ENCODE measurements around the gene PLEKHA6. TPM values are rescaled to one million over a fixed set of nuclear protein-coding genes. Genes with fewer than 3 reads are reported as not detected.

The PLEKHA6 gene
- total RNA-seq, 1 experiment from 2014 or later, result 0.30 TPM

DNA sequence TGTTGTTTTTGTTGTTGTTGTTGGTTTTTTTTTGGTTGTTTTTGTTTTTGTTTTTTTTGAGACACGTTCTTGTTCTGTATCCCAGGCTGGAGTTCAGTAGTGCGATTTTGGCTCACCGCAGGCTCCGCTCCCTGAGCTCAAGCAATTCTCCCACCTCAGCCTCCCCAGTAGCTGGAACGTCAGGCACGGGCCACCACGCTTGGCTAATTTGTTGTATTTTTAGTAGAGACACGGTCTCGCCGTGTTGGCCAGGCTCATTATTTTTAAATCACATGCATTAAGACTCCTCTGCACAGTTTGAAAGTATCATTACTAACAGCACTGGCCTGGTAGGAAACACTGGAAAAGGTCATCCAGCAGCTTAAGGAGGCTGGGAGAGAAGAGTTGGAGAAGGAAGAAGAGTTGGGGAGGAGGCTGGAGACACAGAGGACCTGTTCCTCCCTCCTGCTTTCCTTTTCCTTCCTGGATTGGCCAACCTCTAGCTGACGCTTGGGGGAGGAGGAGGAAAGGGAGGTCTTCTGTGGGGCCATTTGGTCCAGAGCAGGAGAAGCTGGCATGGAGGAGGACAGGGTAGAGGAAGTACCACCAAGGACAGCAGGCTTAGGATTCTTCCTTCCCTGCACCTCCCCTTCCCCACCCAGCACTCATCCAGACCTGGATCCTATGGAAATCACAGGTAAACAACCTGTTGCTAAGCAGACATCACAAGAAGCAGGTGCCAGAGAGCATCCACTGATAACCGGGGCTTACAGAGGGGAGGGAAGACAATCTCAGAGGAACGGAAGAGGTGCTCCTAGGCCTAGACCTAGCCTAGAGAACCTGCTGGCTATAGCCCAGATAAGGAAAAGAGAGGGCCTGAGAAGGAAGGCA lies 74.1 kb downstream of the PLEKHA6 start:
- Histone ChIP-seq H3K9ac (ENCODE audit: low read length) (no peak overlapping the region), H3K79me2 (ENCODE audit: low read length) (no peaks in the 10 kb centered on the region), H3K4me1 (ENCODE audit: low read length) (peaks cover 6% of the 10 kb centered on the region; the same call in 1 of the 2 replicates), H4K20me1 (ENCODE audit: insufficient read depth, low read depth, low read length) (no peaks in the 10 kb centered on the region), H3K36me3 (ENCODE audit: insufficient read depth, low read length) (no peaks in the 10 kb centered on the region), H3K9me2 (replicated peaks; ENCODE audit: insufficient read depth, low read length) (no peaks in the 10 kb centered on the region), H3K4me2 (ENCODE audit: low read depth, low read length, poor library complexity, severe bottlenecking) (no peak overlapping the region), H3K4me3 (ENCODE audit: low read length) (no peak overlapping the region), H3K27ac (ENCODE audit: low read length) (no peak overlapping the region), H2AFZ (ENCODE audit: low read length) (no peak overlapping the region), H3K27me3 (ENCODE audit: low read length) (no peaks in the 10 kb centered on the region), H3K9me3 (ENCODE audit: low read length) (no peaks in the 10 kb centered on the region)
- DNase-seq, result no peak

DNA sequence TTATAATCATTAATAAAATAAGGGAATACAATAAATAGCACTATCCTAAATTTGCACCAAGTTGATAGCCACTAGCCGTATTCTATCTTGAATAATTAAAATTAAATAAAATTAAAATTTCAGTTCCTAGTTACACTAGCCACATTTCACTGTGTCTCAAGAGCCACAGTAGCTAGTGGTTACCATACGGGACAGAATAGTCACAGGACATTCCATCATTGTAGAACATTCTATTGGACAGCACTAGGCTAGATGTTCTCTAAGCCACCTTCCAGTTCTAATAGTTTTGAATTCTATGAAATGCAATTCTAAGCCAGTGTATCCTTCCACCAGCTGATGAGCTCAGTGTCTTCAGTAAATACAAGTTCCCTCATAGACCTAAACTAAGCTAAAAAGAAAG lies 74.8 kb downstream of the PLEKHA6 start:
- no peaks in the 10 kb centered on the region for H3K9me3 ChIP-seq (ENCODE audit: low read length)
- H3K4me3 ChIP-seq (ENCODE audit: low read length), result no peak overlapping the region
- H3K9me2 ChIP-seq (replicated peaks; ENCODE audit: insufficient read depth, low read length), result no peaks in the 10 kb centered on the region
- no peaks in the 10 kb centered on the region for H4K20me1 ChIP-seq (ENCODE audit: insufficient read depth, low read depth, low read length)
- H3K9ac ChIP-seq (ENCODE audit: low read length), result no peak overlapping the region
- H3K27ac ChIP-seq (ENCODE audit: low read length), result no peak overlapping the region
- no peaks in the 10 kb centered on the region for H3K79me2 ChIP-seq (ENCODE audit: low read length)
- H3K27me3 ChIP-seq (ENCODE audit: low read length), result no peaks in the 10 kb centered on the region
- no peaks in the 10 kb centered on the region for H3K36me3 ChIP-seq (ENCODE audit: insufficient read depth, low read length)
- DNase-seq, result no peak
- no peak overlapping the region for H3K4me2 ChIP-seq (ENCODE audit: low read depth, low read length, poor library complexity, severe bottlenecking)
- peaks cover 6% of the 10 kb centered on the region; the same call in 1 of the 2 replicates for H3K4me1 ChIP-seq (ENCODE audit: low read length)
- no peak overlapping the region for H2AFZ ChIP-seq (ENCODE audit: low read length)

DNA sequence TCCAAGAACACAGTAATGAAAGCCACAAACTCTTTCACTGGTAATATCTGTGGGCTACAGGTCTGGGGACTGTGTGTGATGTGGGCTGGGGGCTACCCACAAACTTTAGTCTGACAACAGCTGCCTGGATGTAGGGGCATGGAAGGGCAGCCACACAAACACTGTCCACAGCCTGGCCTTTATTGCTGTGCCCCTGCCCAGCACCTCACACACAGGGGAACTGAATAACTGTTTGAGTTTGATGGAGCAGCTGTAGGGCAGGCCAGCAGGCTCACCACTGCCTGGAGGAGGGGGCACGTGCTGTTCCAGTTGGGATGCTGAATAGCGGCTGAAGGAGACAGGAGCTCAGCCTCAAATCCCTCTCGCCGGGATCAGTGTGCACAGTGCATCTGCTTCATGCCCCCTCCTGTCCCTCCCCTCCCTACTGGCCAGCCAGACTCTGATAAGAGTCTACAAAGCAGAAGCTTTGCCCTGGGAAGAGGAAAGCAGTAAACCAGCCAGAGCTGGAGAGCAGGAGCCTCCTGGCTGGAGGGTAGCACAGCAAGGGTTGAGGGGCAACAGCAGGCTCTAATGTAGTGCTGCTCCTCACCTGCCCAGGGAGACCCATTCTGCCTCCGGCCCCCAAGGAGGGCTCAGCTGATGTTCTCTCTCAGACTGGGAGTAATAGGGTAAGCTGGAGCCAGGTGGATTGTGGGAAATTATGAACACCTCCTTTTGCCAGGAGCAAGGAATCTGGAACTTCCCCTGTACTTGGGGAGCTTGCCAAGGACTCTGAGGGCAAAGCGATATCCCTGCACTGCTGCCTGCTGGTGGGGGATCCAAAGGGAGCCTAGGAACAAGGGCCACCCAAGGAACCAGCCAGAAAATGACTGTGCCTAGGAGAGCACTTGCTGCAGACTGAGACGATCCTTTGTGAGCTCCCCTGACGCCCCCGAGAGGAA lies 75.7 kb downstream of the PLEKHA6 start:
- Histone ChIP-seq H4K20me1 (ENCODE audit: insufficient read depth, low read depth, low read length) (no peaks in the 10 kb centered on the region), H3K27me3 (ENCODE audit: low read length) (no peaks in the 10 kb centered on the region), H3K4me3 (ENCODE audit: low read length) (no peak overlapping the region), H3K9ac (ENCODE audit: low read length) (no peak overlapping the region), H3K4me1 (ENCODE audit: low read length) (peaks cover 6% of the 10 kb centered on the region; the same call in 1 of the 2 replicates), H2AFZ (ENCODE audit: low read length) (no peak overlapping the region), H3K36me3 (ENCODE audit: insufficient read depth, low read length) (no peaks in the 10 kb centered on the region), H3K9me3 (ENCODE audit: low read length) (no peaks in the 10 kb centered on the region), H3K27ac (ENCODE audit: low read length) (no peak overlapping the region), H3K79me2 (ENCODE audit: low read length) (no peaks in the 10 kb centered on the region), H3K4me2 (ENCODE audit: low read depth, low read length, poor library complexity, severe bottlenecking) (no peak overlapping the region), H3K9me2 (replicated peaks; ENCODE audit: insufficient read depth, low read length) (no peaks in the 10 kb centered on the region)
- no peak for DNase-seq

DNA sequence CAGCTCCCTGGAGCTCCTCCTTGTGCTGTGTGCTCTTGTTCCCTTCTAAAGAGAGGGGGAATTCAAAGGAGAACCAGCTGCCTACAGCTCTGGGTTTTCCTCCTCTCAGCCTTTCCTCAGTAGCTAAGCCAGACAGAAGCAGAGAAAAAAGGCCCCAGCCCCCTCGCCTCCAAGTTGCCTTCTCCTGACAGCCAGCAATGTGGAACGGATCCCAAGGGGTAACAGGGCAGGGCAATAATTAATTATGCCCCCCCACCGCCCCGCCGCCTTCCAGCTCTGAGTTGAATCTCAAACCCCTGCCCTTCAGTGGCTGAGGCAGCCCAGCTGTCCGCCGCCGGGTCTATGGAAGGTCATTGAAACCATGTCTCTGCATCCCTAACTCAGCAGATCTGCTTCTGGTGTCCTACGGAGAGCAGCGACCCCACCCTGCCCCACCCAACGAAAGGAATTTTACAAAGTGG lies 76.9 kb downstream of the PLEKHA6 start:
- H3K4me3 ChIP-seq (ENCODE audit: low read length), result no peak overlapping the region
- H3K9me2 ChIP-seq (replicated peaks; ENCODE audit: insufficient read depth, low read length), result no peaks in the 10 kb centered on the region
- H4K20me1 ChIP-seq (ENCODE audit: insufficient read depth, low read depth, low read length), result no peaks in the 10 kb centered on the region
- H3K4me2 ChIP-seq (ENCODE audit: low read depth, low read length, poor library complexity, severe bottlenecking), result no peak overlapping the region
- H3K9ac ChIP-seq (ENCODE audit: low read length), result no peak overlapping the region
- H3K9me3 ChIP-seq (ENCODE audit: low read length), result no peaks in the 10 kb centered on the region
- H3K4me1 ChIP-seq (ENCODE audit: low read length), result peaks cover 6% of the 10 kb centered on the region; the same call in 1 of the 2 replicates
- H3K27me3 ChIP-seq (ENCODE audit: low read length), result no peaks in the 10 kb centered on the region
- no peak overlapping the region for H2AFZ ChIP-seq (ENCODE audit: low read length)
- no peak overlapping the region for H3K27ac ChIP-seq (ENCODE audit: low read length)
- no peak for DNase-seq
- no peaks in the 10 kb centered on the region for H3K79me2 ChIP-seq (ENCODE audit: low read length)
- H3K36me3 ChIP-seq (ENCODE audit: insufficient read depth, low read length), result no peaks in the 10 kb centered on the region

GRCh38 chr1:204280099-204280961 lies 79.4 kb downstream of the PLEKHA6 start:
- no peak overlapping the region for H3K4me2 ChIP-seq (ENCODE audit: low read depth, low read length, poor library complexity, severe bottlenecking)
- no peaks in the 10 kb centered on the region for H3K9me2 ChIP-seq (replicated peaks; ENCODE audit: insufficient read depth, low read length)

GRCh38 chr1:204278958-204279357 lies 80.8 kb downstream of the PLEKHA6 start:
- Histone ChIP-seq H3K36me3 (ENCODE audit: insufficient read depth, low read length) (no peaks in the 10 kb centered on the region), H3K79me2 (ENCODE audit: low read length) (no peaks in the 10 kb centered on the region), H3K27me3 (ENCODE audit: low read length) (no peaks in the 10 kb centered on the region), H3K4me3 (ENCODE audit: low read length) (no peak overlapping the region), H3K4me2 (ENCODE audit: low read depth, low read length, poor library complexity, severe bottlenecking) (no peak overlapping the region), H3K9me3 (ENCODE audit: low read length) (no peaks in the 10 kb centered on the region), H3K4me1 (ENCODE audit: low read length) (peaks cover 7% of the 10 kb centered on the region), H4K20me1 (ENCODE audit: insufficient read depth, low read depth, low read length) (no peaks in the 10 kb centered on the region), H3K9me2 (replicated peaks; ENCODE audit: insufficient read depth, low read length) (no peaks in the 10 kb centered on the region), H2AFZ (ENCODE audit: low read length) (no peak overlapping the region), H3K27ac (ENCODE audit: low read length) (no peak overlapping the region), H3K9ac (ENCODE audit: low read length) (no peak overlapping the region)
- DNase-seq, result no peak

More at GRCh38 chr1:204280099-204280961, 79.4 kb downstream of the PLEKHA6 start:
- H3K9me3 ChIP-seq (ENCODE audit: low read length), result no peaks in the 10 kb centered on the region
- H2AFZ ChIP-seq (ENCODE audit: low read length), result no peak overlapping the region
- no peaks in the 10 kb centered on the region for H3K4me1 ChIP-seq (ENCODE audit: low read length)
- no peak overlapping the region for H3K9ac ChIP-seq (ENCODE audit: low read length)
- no peaks in the 10 kb centered on the region for H3K36me3 ChIP-seq (ENCODE audit: insufficient read depth, low read length)
- H3K4me3 ChIP-seq (ENCODE audit: low read length), result no peak overlapping the region
- DNase-seq, result no peak
- no peak overlapping the region for H3K27ac ChIP-seq (ENCODE audit: low read length)
- no peaks in the 10 kb centered on the region for H3K27me3 ChIP-seq (ENCODE audit: low read length)
- H4K20me1 ChIP-seq (ENCODE audit: insufficient read depth, low read depth, low read length), result no peaks in the 10 kb centered on the region
- no peaks in the 10 kb centered on the region for H3K79me2 ChIP-seq (ENCODE audit: low read length)

GRCh38 chr1:204278251-204278650 lies 81.5 kb downstream of the PLEKHA6 start:
- Histone ChIP-seq H3K4me3 (ENCODE audit: low read length) (no peak overlapping the region), H3K36me3 (ENCODE audit: insufficient read depth, low read length) (no peaks in the 10 kb centered on the region), H3K9me3 (ENCODE audit: low read length) (no peaks in the 10 kb centered on the region), H3K4me2 (ENCODE audit: low read depth, low read length, poor library complexity, severe bottlenecking) (no peak overlapping the region), H3K79me2 (ENCODE audit: low read length) (no peaks in the 10 kb centered on the region), H3K27ac (ENCODE audit: low read length) (no peak overlapping the region), H3K9me2 (replicated peaks; ENCODE audit: insufficient read depth, low read length) (no peaks in the 10 kb centered on the region), H2AFZ (ENCODE audit: low read length) (no peak overlapping the region), H3K4me1 (ENCODE audit: low read length) (peaks cover 7% of the 10 kb centered on the region), H4K20me1 (ENCODE audit: insufficient read depth, low read depth, low read length) (no peaks in the 10 kb centered on the region), H3K27me3 (ENCODE audit: low read length) (no peaks in the 10 kb centered on the region), H3K9ac (ENCODE audit: low read length) (no peak overlapping the region)
- DNase-seq, result no peak

Measured in Karpas-422 (cell line).